ENCODE data around the gene FBXO4.

FBXO4 gene

DNA sequence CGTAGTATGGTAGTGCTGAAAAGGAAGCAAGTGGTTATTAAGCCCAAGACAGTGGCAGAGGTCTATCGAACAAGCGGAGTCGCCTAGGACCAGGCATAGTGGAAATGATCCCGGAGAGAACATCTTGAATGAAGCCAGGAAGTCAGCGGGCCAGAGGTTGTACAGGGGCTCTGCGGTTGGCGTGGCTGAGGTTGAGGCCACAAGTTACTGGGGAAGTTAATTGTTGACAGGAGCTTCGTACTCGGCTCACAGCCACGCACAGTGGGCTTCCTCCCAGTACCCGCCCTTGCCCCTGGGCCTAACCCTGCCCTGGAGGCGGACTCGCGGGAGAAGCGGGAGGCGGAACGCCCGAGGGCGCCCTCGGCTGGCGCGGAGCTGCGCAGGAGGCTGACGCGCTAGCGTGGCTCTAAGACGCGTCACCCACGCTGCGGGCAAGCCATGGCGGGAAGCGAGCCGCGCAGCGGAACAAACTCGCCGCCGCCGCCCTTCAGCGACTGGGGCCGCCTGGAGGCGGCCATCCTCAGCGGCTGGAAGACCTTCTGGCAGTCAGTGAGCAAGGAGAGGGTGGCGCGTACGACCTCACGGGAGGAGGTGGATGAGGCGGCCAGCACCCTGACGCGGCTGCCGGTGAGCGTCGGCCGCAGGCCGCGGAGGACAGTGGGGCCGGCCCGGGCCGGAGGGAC lies at the start of gene FBXO4:
Gene FBXO4, plus strand, starts transcription at position 410 of the 683 bp plus-strand sequence. Its CDS starts 29 bp downstream, at position 439.
- peak; percentile 91 for DNase-seq

DNA sequence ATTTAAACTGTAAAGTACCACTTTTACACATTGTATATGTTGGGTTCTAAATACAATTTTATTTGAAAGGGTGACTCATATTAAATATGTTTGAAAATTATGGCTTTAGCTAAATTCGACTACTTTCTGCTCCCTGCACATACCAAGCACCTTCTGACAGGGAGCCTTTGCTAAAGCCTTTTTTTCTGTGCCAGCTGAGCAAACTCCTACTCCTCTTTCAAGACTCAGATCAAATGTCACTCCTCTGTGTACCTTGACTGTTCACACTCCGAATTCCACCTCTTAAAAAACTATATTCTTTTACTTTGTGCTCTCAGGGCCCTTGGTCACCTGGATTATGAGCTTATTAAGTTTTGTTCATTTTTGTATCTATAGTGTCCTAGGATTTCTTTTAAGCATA lies 48.4 kb upstream of the FBXO4 start:
- DNase-seq: no peak

DNA sequence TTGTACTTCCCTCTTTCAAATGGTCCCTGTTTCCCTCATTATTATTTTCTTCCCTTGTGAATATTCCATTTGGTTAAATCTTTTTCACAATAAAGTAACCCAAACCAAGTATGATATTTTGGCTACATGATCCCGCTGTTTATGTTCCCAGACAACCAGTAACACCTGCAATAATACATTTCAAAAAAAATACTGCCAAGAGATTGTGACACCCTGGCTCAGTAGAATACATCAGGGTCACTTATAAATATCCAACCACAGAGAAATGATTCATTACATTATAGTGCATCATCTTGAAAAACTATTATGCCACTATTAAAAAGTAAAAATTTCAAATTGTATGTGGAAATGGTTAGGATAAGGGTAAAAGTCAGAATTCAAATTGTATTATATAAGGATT lies 47.7 kb upstream of the FBXO4 start:
- DNase-seq: no peak

GRCh38 chr5:41878173-41878572 lies 46.9 kb upstream of the FBXO4 start:
- no peak for DNase-seq

- DNase-seq: no peak
Measured at GRCh38 chr5:41878643-41879478, 46.2 kb upstream of the FBXO4 start.

- DNase-seq: no peak
Measured at GRCh38 chr5:41882765-41883164, 42.3 kb upstream of the FBXO4 start.

GRCh38 chr5:41883243-41883642 lies 41.8 kb upstream of the FBXO4 start:
- DNase-seq: no peak

GRCh38 chr5:41883936-41884335 lies 41.1 kb upstream of the FBXO4 start:
- DNase-seq: no peak

- no peak for DNase-seq
Measured at GRCh38 chr5:41885286-41885685, 39.8 kb upstream of the FBXO4 start.

DNA sequence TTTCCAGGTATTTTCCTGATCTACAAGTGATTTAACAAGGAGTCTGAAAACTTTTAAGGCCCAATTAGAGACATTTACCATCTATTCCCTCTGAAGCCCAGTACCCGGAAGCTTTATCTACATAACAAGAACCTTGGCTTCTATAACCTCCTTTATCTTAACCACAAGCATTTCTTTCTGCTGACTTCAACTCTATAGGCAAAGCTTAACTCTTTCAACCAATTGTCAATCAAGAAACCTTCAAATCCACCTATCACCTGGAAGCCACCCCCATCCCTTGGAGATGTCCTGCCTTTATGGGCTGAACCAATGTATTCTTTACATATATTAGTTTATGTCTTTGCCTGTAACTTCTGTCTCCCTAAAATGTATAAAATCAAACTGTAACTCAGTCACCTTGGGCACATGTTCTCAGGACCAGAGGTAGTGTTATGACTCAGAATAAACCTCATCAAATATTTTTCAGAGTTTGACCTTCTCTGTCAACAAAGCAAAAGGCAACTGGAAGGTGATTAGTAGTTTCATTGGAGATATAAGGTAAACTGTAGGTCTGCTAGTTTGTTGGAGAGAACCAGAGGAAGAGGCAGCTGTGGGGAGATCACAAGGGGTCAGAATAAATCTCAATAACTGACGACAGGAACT lies 33.9 kb upstream of the FBXO4 start:
- no peak for DNase-seq

DNA sequence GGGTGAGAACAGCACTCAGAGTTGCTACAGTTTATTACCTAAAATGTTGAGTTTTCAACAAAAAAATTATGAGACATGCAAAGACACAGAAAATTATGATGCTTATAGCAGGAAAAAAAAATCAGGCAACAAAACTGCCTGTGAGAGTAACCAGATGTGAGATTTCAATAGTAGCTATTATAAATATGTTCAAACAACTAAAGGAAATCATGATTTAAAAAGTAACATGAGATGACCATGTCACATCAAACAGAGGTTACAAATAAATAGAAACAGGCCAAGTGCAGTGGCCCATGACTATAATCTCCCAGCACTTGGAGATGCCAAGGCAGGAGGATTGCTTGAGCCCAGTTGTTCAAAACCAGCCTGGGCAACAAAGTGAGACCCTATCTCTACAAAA lies 33.0 kb upstream of the FBXO4 start:
- no peak for DNase-seq

DNA sequence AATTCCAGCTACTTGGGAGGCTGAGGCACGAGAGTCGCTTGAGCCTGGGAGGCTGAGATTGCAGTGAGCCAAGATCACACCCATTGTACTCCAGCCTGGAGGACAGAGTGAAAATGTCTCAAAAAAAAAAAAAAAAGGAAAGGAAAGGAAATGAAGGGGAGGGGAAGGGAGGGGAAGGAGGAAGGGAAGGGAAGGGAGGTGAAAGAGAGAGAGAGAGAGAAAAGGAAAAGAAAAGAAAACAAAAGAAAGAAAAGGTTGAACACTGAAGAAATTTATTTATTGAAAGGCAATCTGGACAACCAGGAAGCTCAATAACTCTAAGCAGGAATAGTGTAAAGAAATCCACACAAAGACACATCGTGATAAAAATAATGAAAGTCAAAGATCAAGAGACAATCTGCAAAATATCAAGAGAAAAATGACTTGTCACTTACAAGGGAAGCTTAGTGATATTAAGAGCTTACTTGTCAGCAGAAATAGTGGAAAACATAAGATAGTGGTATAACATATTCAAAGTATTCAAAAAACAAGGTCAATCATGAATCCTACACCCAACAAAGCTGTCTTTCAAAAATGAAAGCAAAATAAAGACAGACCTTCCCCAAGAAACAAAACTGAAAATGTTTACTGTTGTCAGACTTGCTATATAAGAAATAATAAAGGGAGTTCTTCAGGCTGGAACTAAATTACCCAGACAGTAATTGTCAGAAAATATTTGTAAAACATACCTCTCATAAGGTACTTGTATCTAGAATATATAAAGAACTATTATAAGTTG lies 31.8 kb upstream of the FBXO4 start:
- DNase-seq: no peak

- DNase-seq: no peak
Measured at GRCh38 chr5:41896230-41896629, 28.9 kb upstream of the FBXO4 start.

GRCh38 chr5:41903382-41903891 lies 21.6 kb upstream of the FBXO4 start:
- no peak for DNase-seq

DNA sequence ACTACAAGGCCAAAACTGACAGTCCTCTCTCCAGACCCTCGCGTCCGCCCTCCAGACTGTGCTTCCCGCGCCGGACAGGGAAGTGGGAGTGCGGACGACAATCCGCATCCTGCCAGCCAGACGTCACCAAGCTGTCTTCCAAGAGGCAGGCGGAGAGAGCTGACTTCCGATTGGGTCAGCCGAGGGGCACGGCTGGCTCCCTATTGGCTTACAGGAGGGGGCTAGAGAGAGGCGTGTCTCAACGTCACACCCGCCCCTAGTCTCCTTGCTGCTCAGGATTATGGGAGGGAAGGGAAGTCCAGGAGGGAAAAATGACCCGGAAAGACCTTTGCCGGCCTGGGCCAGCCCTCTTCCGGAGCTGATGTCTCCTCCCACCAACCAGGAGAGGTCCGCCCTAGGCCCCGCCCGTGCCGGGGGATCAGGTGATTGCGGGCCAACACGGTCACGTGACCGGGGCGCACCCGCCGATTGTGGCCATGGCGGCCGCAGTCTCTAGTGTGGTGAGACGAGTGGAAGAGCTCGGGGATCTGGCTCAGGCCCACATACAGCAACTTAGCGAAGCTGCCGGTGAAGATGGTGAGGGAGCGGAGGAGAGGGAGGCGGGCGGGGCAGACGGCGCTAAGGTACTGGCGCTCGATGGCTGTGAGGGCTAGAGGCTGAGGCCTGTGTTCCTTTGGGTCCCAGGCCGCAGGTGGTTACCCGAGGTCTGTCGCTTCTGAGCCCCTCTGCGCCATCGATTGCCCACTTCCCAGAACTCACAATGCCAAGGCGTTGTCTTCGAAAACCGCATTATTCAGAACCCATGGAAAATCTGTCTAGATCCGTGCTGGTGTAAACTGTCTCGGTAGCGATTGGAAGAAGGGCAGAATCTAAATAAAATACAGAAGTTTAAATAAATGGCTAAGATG lies 20.9 kb upstream of the FBXO4 start, which contains the start of gene RIMOC1:
Gene RIMOC1, plus strand, starts transcription at position 453 of the 908 bp plus-strand sequence. Its CDS starts 24 bp downstream, at position 477.
- peak; percentile 98 for DNase-seq

DNA sequence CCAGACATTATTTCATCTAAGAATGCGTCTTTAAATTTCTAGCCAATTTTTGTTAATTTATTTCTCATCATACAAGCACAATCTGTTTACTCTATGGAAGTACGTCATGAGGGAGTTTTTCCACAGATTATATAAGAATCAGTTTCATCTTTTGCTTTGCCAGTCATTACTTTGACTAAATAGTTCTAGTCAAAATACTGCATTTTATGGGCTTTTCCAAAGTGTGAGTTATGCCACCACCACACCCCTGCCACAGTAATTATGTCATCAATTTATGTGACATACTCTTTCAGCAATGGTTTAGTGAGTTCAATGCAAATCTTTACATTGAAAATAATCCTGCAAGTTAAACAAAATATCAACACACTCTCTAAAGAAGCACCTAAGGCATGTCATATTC lies 18.9 kb upstream of the FBXO4 start:
- no peak for DNase-seq

GRCh38 chr5:41908374-41909079 lies 16.6 kb upstream of the FBXO4 start:
- DNase-seq: no peak

- no peak for DNase-seq
Measured at GRCh38 chr5:41918105-41918504, 7.0 kb upstream of the FBXO4 start.

DNA sequence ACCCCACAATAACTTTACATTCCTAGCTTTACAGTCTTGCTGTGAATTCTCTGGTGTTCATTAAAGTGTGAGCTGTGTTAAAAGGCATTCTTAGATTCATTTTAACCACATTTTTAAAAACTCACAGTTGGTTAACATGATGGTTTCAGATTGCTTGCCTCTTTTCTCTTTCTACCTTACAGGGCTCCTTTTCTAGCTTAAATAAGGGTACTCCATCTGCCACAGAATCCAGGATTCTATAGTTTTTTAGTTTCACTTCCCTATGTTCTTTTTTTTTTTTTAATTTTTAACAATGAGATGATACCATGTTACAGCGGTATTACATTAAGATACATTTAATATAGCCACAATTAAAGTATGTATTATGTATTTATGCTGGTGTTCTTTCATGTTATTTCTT lies 3.9 kb upstream of the FBXO4 start:
- no peak for DNase-seq

- DNase-seq: no peak
Measured at GRCh38 chr5:41921874-41922273, 3.2 kb upstream of the FBXO4 start.

- DNase-seq: no peak
Measured at GRCh38 chr5:41924526-41924871, 582 bp upstream of the FBXO4 start.

Measured in stimulated activated CD8-positive, alpha-beta memory T cell treated with anti-CD3 and anti-CD28 coated beads, Interleukin-4, amount 100 ng/mL, for 48 hours (primary cell).